HEK293 (cell line): Measurements from ENCODE around the gene ARSD.

Source experiments
- CTCF ChIA-PET: fragments of 350-600 bp; formaldehyde crosslinking; extraction: SDS; loops from one replicate; lab custom pipeline; 2021; ENCODE audit warnings: antibody characterized with exemption; lab: Yijun Ruan, JAX
- POLR2A ChIA-PET: fragments of 300-600 bp; formaldehyde crosslinking; extraction: SDS; loops from one replicate; lab custom pipeline; 2020; ENCODE audit warnings: antibody characterized with exemption, inconsistent platforms; lab: Yijun Ruan, JAX
- H3K27ac ChIP-seq: fragments of 200-500 bp; sonication (Bioruptor generic); 2 replicates; pipeline ENCODE4 v1.5.1; 2014; ENCODE audit warnings: low read depth, low read length, control low read depth, inconsistent platforms; ENCODE audit errors: extremely low read depth
- H3K36me3 ChIP-seq, 2 experiments: fragments of 200-500 bp in 1 of 2; sonication (Bioruptor generic) in 1 of 2; 1 replicate in 1 of 2; 2 replicates in 1 of 2; pipeline ENCODE4 v1.5.1; 2014 to 2017; ENCODE audit warnings: inconsistent platforms in 2 of 2, low read length in 2 of 2; ENCODE audit not compliant: control insufficient read depth in 2 of 2, insufficient read depth in 1 of 2
- H3K4me1 ChIP-seq: fragments of 200-500 bp; sonication (Bioruptor generic); 2 replicates; pipeline ENCODE4 v1.5.1; 2014; ENCODE audit warnings: mild to moderate bottlenecking, low read length, inconsistent platforms; ENCODE audit not compliant: control insufficient read depth, insufficient read depth
- H3K4me3 ChIP-seq: 2 replicates; pipeline ENCODE4 v1.5.1; 2011; ENCODE audit warnings: low read depth, mild to moderate bottlenecking, control low read depth, low read length, moderate library complexity
- H3K9me3 ChIP-seq: fragments of 200-500 bp; sonication (Bioruptor generic); 2 replicates; pipeline ENCODE4 v1.5.1; 2014; ENCODE audit warnings: low read depth, low read length, inconsistent platforms; ENCODE audit not compliant: control insufficient read depth, insufficient read depth
- KLF7 ChIP-seq: fragments of 450-650 bp; formaldehyde crosslinking; IDR thresholded peaks from 2 replicates; pipeline ENCODE4 v1.5.1; 2016; ENCODE audit warnings: missing biosample characterization, missing genetic modification characterization, borderline replicate concordance
- ZFP41 ChIP-seq: fragments of 450-650 bp; formaldehyde crosslinking; IDR thresholded peaks from 2 replicates; pipeline ENCODE4 v1.5.1; 2016; ENCODE audit warnings: missing biosample characterization, missing genetic modification characterization, borderline replicate concordance
- ZNF155 ChIP-seq: fragments of 450-650 bp; formaldehyde crosslinking; IDR thresholded peaks from 2 replicates; pipeline ENCODE4 v1.5.1; 2016; ENCODE audit warnings: missing biosample characterization, missing genetic modification characterization
- ZNF302 ChIP-seq: fragments of 450-650 bp; formaldehyde crosslinking; IDR thresholded peaks from 2 replicates; pipeline ENCODE4 v1.5.1; 2016; ENCODE audit warnings: missing biosample characterization, missing genetic modification characterization, low read depth
- ZNF324 ChIP-seq: fragments of 450-650 bp; formaldehyde crosslinking; IDR thresholded peaks from 2 replicates; pipeline ENCODE4 v1.5.1; 2016; ENCODE audit warnings: missing biosample characterization, missing genetic modification characterization
- ZNF350 ChIP-seq: fragments of 450-650 bp; formaldehyde crosslinking; IDR thresholded peaks from 2 replicates; pipeline ENCODE4 v1.5.0; 2017; ENCODE audit warnings: missing biosample characterization, mild to moderate bottlenecking, missing genetic modification characterization
- ZNF366 ChIP-seq: fragments of 450-650 bp; formaldehyde crosslinking; conservative IDR thresholded peaks from 2 replicates; pipeline ENCODE4 v1.5.1; 2016; ENCODE audit warnings: missing biosample characterization, missing genetic modification characterization
- ZNF423 ChIP-seq: fragments of 450-650 bp; formaldehyde crosslinking; IDR thresholded peaks from 2 replicates; pipeline ENCODE4 v1.5.1; 2016; ENCODE audit warnings: missing biosample characterization, missing genetic modification characterization
- ZNF555 ChIP-seq: fragments of 450-650 bp; formaldehyde crosslinking; conservative IDR thresholded peaks from 2 replicates; pipeline ENCODE4 v1.5.1; 2017; ENCODE audit warnings: missing biosample characterization, mild to moderate bottlenecking, missing genetic modification characterization, inconsistent platforms
- ZNF624 ChIP-seq: fragments of 450-650 bp; formaldehyde crosslinking; IDR thresholded peaks from 2 replicates; pipeline ENCODE4 v1.5.1; 2017; ENCODE audit warnings: missing biosample characterization, missing genetic modification characterization
- ZSCAN23 ChIP-seq: fragments of 450-650 bp; formaldehyde crosslinking; IDR thresholded peaks from 2 replicates; pipeline ENCODE4 v1.5.1; 2016; ENCODE audit warnings: missing biosample characterization, missing genetic modification characterization
- TF ChIP-seq, protein P1 (sequence below): fragments of 450-650 bp; formaldehyde crosslinking; IDR thresholded peaks from 2 replicates; pipeline ENCODE4 v1.5.1; 2017; ENCODE audit warnings: missing biosample characterization, missing genetic modification characterization

Gene ARSD

DNA sequence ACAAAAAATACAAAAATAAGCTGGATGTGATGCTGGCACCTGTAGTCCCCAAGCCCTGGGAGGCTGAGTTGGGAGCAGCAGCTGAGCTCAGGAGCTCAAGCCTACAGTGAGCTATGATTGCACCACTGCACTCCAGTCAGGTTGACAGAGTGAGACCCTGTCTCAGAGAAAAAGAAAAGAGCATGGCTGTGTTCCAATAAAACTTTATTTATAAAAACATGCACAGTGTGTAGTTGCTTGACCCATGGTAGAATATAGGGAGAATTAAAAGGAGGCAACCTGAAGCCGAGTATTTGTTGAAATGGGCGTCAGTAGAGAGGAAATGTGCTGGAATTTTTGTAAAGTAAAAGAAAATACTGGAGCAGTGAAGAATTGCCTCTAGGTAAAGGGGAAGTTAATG lies 73.4 kb downstream of the ARSD start:
- no peak overlapping the region for H3K27ac ChIP-seq
- TF ChIP-seq ZSCAN23 (no peak), ZNF624 (tag by site-specific recombination) (no peak), KLF7 (tag by site-specific recombination) (no peak)
- no peaks in the 10 kb centered on the region for H3K4me1 ChIP-seq
- H3K4me3 ChIP-seq = no peak overlapping the region
- CTCF ChIA-PET = no interaction called here
- POLR2A ChIA-PET = no interaction called here
- H3K36me3 ChIP-seq = peaks cover 0 to 44% of the 10 kb centered on the region in 2 experiments; a peak in 1 of 3 replicates
- H3K9me3 ChIP-seq = no peaks in the 10 kb centered on the region; the same call in 1 of the 2 replicates

DNA sequence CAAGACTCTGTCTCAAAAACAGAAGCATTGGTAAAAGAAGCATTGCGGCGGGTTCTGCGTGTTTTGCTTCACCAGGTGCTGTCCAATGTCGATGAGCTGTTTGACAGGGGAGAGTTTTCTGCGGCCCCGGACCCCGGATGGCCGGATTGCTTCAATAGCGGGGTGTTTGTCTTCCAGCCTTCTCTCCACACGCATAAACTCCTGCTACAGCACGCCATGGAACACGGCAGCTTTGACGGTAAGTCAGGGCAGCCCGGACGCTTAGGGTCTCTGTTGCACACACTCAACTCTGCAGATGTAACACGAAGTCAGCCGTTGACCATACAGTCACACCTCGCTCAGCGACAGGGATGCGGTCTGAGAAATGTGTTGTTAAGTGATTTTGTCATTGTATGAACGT lies 74.2 kb downstream of the ARSD start:
- no peak for TF ChIP-seq ZNF555 (tag by site-specific recombination)
- no peak for TF ChIP-seq ZNF423
- TF ChIP-seq ZNF350 = no peak
- TF ChIP-seq ZNF366 (tag by site-specific recombination) = no peak
- no peak for TF ChIP-seq ZNF624 (tag by site-specific recombination)
- no peak for TF ChIP-seq ZNF302
- no peak for TF ChIP-seq ZNF155 (tag by site-specific recombination)
- no peak for TF ChIP-seq ZFP41 (tag by site-specific recombination)
- TF ChIP-seq, protein P1, sequence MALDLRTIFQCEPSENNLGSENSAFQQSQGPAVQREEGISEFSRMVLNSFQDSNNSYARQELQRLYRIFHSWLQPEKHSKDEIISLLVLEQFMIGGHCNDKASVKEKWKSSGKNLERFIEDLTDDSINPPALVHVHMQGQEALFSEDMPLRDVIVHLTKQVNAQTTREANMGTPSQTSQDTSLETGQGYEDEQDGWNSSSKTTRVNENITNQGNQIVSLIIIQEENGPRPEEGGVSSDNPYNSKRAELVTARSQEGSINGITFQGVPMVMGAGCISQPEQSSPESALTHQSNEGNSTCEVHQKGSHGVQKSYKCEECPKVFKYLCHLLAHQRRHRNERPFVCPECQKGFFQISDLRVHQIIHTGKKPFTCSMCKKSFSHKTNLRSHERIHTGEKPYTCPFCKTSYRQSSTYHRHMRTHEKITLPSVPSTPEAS (tag by site-specific recombination) = no peak
- no peak for TF ChIP-seq ZNF324
- Histone ChIP-seq H3K9me3 (no peaks in the 10 kb centered on the region; the same call in 1 of the 2 replicates), H3K4me1 (no peaks in the 10 kb centered on the region), H3K27ac (no peak overlapping the region), H3K36me3 (peaks cover 0 to 40% of the 10 kb centered on the region in 2 experiments; a peak in 1 of 3 replicates), H3K4me3 (no peak overlapping the region)
- ChIA-PET POLR2A (no interaction called here), CTCF (no interaction called here)
